GM18519 (cell line): ENCODE data around the gene ELSPBP1.
"Not testable (repeated sequence)": the region's sequence is repeated elsewhere in the genome, so short reads cannot be mapped to it uniquely, and the experiment has no call there.

Source experiments
- ATAC-seq: cut with Tn5 transposase; IDR thresholded peaks from one replicate; pipeline ENCODE4 v1.9.1; 2021; ENCODE audit warnings: mild to moderate bottlenecking, moderate library complexity; ENCODE audit not compliant: unreplicated experiment, low FRiP score

Gene ELSPBP1

DNA sequence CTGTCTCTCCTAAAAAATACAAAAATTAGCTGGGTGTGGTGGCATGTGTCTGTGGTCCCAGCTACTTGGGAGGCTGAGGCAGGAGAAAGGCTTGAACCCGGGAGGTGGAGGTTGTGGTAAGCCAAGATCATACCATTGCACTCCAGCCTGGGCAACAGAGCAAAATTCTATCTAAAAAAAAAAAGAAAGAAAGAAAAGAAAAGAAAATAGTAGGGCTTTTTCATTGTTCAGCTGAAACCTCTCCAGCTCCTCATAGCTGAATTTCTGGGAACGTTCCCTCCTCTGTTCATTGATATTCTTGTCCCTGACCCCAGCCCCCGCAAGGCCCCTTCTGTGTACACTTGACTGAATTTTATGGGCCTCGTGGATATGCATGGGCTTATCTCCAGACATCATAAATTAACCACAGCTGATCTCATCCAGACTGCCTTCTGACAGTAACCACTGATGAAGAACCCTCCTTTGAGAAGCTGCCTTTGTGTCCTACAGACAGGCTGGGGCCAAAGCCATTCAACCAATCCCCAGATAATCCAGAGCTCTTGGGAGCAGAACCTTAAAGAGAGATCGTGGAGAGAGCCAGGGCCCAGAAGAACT is at the start of gene ELSPBP1:
Gene ELSPBP1, plus strand, starts transcription at position 424 of the 594 bp plus-strand sequence. CDS start 14,036 bp downstream, outside the sequence.
- no peak for ATAC-seq

DNA sequence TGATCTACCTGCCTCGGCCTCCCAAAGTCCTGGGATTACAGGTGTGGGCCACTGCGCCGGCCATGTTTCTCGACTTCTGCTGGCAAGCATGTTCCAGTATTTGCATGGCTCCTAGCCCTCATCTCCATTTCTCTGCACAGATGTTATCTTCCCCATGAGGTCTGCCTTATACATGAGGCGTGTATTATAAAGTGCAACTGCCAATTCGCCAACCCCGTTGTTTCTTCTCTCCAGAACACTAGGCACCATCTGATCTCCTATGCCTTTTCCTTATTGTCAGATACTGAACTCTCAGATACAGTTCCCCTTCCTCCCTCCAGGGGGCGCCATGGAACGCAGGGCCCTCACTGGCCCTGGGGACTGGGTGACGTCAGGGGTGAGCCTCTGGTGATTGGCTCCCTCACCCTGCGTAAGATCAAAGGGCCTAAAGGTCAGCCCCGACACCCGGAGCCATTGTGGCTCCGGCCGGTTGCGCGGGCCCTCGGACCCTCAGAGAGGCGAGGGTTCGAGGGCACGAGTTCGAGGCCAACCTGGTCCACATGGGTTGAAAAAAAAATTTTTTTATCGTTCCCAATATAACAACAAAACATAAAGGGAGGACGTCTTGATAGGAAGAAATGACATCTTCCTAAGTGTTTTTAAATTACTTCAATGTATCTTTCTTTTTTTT is 44.4 kb upstream of the ELSPBP1 start:
- not testable (repeated sequence) for ATAC-seq

DNA sequence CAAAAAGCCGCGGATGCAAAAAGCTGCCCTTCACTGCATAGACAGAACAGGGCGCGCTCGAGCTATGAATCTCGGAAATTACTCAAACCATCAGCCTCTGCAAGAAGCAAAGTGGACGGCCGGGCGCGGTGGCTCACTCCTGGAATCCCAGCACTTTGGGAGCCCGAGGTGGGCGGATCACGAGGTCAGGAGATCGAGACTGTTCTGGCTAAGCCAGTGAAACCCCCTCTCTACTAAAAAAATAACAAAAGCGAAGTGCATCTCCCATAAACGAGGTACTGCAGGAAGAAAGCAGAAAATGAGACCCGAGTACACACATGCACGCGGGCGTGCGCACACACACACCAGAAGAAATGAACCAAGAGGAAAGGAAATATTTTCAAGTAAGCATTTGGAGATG is 42.3 kb upstream of the ELSPBP1 start:
- not testable (repeated sequence) for ATAC-seq

DNA sequence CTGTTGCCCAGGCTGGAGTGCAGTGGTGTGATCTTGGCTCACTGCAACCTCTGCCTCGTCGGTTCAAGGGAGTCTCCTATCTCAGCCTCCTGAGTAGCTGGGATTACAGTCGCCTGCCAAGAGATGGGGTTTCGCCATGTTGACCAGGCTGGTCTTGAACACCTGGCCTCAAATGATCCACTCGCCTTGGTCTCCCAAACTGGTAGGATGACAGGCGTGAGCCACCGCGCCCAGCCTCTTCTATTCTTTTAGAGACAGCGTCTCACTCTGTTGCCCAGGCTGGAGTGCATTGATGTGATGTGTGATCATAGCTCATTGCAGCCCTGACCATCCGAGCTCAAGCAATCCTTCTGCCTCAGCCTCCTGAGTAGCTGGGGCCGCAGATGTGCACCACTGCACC is 38.5 kb upstream of the ELSPBP1 start:
- not testable (repeated sequence) for ATAC-seq

DNA sequence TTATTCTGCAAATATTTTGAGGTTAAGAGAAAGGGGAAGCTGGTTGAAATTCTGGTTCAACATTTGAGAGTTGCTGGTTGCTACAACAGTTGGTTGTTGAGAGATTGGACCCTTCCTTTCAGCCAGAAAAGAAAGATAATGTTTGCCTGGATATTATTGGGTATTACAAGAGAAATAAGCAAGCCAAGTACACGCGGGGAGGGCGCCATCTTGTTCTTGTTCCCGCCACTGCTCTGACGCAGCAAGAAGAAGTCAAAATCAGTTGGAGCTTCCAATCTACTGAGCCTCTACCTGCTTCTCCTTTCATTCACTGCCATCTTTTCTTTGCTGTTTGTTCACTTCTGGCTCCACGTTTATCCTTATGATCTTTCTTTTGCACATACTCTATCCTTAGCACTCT is 20.9 kb upstream of the ELSPBP1 start:
- no peak for ATAC-seq

DNA sequence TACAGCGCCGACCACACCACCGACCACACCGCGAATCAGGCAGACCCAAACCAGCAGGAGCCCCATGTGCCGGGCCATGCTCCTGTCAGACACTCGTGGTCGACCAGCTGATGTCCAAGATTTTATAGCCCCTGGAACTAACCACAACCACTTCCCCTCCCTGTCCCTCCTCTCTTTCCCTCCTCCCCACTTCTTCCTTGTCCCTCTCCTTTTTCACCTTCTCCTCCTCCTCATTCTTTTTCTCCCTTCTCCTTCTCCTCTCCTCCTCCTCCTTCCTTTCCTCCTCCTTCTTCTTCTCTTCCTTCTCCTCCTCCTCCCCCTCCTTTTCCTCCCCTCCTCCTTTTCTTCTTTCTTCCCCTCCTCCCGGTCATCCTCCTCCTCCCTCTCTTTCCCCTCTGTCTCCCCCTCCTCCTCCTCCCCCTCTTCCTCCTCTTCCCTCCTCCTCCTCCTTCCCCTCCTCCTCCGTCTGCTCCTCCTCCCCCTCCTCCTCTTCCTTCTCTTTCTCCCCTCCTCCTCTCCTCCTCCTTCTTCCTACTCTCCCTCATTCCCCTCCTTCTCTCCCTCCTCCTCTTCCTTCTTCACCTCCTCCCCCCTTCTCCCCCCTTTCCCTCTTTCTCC is 3.1 kb upstream of the ELSPBP1 start:
- no peak for ATAC-seq

DNA sequence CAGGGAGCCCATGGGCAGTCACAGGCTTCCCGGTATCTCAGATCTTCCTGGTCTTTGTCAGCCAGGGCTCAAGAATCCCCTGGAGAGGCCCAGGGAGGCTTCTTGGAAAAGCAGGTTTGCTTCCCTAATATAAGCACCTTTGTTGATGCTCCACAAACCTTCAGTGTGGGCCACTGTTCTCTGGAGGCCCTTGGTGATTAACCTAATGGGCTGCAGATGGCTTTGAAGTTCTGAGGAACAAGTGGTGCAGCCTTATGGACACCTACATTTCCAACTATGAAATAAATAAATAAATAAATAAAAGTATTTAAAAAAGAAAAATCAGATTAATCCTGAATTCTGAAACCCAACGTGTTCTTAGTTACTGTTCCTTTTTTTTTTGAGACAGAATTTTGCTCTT is 2.4 kb upstream of the ELSPBP1 start, which contains the start of gene BSPH1:
Gene BSPH1, minus strand, starts transcription at position 101 of the 400 bp plus-strand sequence. Its CDS starts 89 bp downstream, at position 12.
- ATAC-seq, result no peak

DNA sequence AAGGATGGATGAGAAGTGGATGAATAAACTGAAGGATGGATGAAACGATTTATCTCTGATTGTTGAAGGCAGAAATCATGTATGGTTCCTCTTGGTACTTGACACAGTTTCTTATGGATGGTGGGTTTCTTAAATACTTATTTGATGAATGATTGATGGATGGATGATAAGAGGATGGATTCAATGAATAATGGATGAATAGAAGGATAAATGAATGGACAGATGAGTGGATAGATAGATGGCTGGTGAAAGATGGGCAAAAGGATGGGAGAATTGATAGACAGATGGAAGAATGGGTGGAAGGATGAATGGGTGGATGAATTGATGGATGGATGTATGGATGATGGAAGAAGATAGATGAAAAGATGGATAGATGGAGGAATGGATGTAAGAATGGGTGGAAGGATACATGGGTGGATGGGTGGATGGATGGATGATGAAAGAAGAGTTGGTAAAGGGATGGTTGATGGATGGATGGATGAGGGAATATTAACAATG is 1.8 kb downstream of the ELSPBP1 start:
- ATAC-seq, result no peak

DNA sequence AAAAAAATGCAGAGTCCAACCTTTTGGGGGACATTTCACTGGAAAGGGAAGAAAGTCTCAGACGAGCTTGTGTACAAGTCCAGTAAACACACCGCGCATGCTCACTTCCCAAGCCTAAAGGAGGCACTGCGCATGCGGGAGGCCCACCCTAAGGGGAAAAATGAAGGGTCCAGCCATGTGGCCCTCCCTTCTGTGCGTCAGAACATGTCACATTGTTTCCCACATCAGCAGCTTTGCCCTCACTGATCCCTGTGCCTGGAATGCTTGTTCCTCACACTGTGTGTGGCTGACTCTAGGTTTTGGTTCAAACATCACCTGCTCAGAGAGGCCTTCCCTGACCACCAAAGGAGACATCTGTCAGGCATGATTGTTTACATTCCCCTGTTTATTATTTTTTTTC is 4.4 kb downstream of the ELSPBP1 start:
- no peak for ATAC-seq

DNA sequence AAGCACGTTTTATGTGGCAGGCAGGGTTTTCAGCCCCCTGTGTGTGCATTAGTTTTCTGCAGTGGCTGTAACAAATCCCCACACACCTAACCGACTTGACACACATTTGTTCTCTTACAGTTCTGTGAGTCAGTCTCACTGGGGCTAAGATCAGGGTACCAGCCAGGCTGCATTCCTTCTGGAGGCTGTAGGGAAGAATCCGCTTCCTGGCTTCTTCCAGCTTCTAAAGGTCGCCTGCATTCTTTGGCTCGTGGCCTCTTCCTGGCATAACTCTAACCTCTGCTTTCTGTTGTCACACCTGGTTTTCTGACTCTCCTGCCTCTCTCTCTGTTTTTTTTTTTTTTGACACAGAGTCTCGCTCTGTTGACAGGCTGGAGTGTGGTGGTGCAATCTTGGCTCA is 6.4 kb downstream of the ELSPBP1 start:
- no peak for ATAC-seq

DNA sequence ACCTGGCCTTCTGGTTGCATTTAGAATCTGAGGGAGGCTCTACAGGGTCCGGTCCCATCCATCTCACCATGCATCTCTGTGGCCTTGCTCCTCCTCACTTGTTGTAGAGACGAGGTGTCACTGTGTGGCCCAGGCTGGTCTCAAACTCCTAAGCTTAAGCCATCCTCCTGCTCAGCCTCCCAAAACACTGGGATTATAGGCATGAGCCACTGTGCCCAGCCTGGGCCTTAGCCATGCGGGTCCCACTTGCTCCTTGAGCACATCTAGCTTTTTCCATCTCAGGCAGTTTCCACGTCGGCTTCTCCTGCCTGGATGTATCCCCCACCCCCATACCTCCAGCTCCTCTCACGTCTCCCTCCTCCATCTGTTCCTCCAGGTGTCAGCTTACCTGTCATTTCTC is 9.8 kb downstream of the ELSPBP1 start:
- no peak for ATAC-seq

DNA sequence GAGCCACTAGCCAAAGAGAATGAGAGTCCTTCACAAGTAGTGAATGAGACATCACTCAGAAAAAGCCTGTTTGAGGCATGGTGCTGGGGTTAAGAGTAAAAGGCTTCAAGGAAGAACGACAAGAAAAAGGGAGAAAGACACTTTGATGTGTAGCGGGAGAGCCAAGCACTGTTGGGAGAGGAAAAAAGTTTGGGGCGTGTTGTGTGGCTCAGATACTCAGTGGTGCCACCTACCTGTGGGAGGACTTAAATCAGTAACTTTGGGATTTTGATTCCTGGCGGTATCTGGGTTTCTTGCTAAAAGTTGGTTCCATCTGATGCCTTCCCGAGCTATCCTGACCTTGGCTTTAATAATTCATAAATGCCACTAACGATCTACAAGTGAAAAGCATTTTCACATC is 12.3 kb downstream of the ELSPBP1 start:
- ATAC-seq, result no peak

DNA sequence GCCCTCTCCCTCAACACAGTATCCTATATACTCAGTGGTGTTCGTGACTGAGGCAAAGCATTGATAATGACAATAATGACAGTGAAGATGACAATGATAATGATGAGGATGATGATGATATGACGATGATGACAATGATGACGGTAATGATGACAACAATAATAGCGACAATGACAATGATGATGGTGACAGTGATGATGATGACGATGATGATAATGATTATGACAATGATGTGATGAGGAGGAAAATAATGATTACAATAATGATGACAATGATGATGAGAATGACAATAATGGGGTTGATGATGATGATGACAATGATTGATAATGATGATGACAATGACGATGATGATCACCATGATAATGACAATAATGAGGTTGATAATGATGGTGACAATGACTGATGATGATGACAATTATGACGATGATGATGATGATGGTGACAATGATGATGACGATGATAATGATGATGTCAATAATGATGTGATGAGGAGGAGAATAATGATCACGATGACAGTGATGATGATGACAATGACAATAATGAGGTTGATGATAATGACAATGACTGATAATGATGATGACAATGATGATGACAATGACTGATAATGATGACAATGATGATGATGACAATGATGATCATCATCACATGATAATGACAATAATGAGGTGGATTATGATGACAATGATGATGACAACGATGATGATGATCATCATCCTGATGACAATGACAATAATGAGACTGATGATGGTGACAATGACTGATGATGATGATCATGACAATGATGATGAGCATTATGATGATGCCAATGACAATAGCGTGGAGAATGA is 16.7 kb downstream of the ELSPBP1 start:
- ATAC-seq, result no peak

DNA sequence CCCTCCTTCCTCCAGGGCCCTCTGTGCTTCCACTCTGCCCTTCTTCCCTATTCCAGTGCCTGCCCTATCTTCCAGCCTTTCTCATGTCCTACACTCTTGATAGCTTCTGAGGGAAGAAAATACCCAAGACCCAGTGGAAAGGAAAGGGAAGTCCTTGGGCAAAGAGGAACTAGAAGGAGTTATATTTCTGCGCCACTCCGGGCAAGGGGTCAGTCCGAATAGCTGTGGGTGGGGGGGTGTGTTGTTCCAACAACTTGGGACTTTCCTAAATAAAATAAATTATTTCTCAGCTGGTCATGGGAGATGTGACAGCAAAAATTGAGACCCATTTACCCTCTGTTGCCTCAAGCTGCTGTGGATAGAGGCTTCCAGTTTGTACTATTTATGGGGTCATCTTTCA is 26.3 kb downstream of the ELSPBP1 start:
- no peak for ATAC-seq

DNA sequence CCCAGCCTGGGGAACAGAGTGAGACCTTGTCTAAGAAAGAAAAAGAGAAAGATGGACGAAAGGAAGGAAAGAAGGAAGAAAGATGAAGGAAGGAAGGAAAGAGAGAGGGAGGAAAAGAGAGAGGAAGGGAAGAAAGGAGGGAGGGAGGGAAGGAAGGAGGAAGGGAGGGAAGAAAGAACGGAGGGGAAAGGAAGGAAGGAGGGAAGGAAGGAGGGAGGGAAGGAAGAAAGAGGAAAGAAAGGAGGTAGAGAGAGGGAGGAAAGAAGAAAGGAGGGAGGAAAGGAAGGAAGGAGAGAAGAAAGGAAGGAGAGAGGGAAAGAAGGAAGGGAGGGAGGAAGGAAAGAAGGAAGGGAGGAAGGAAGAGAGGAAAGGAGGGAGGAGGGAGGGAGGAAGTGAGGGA is 28.6 kb downstream of the ELSPBP1 start:
- ATAC-seq, result no peak

DNA sequence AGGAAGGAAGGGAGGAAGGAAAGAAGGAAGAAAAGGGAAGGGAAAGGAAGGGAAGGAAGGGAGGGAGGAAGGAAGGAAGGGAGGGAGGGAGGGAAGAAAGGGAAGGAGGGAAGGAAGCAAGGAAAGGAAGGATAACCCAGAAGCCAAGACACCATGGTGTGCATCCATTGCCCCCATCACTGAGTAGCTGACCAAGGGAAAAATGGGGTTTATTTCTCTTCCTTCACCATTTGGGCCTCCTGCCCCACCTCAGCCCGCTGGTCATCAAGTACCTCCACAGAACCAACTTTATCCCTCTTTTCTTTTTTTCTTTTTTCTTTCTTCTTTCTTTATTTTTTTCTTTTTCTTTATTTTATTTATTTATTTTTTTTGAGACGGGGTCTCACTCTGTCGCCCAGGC is 29.1 kb downstream of the ELSPBP1 start:
- no peak for ATAC-seq

DNA sequence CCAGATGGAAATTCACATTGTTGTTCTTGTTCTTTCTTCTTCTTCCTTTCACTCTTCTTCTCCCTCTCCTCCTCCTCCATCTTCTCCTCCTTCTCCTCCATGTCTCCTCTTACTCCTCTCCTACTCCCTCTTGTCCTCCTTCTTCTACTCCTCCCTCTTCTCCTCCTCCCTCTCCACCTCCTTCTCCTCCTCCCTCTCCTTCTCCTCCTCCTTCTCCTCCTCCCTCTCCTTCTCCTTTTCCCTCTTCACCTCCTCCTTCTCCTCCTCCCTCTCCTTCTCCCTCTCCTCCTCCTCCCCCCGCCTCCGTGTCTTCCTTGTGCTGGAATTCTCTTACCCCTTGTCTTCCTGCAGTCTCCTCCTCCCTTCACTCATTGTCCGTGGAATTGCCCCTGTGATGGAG is 31.0 kb downstream of the ELSPBP1 start:
- ATAC-seq, result no peak

DNA sequence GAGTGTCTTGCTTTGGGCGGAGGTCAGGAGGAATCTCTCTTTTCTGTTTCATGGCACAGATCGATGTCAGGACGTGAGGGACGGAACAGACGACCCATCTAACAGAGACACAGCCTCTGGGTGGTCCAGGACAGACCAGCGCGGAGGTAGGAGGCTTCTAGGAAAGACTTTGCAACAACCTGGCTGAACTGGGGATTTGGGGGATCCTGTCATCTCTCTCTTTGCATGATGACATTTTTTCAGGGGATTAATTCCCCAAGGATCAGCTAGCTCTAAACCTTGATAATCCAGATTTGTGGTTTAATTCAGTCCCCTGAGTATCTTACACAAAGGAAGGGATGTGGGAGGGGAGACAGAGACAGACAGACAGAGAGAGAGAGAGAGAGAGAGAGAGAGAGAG is 35.0 kb downstream of the ELSPBP1 start:
- ATAC-seq, result no peak

DNA sequence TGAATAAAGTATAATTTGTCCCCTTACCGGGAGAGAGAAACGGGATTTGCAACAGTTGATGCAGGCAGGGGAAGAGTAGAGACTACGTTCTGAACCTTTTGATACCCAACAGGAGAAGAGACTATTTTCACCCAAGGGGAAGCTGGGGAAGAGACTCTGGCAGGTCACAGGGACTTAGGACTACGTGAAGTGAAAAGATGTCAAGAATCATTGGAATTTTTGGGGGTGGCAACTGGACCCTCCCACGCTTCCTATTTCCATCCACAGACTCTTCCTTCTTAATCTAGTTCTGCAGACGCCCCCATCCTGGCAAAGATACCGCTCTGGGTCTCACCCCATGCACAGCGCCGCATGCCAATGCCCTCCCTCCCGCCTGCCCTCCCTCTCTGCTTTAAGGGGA is 35.6 kb downstream of the ELSPBP1 start:
- no peak for ATAC-seq

DNA sequence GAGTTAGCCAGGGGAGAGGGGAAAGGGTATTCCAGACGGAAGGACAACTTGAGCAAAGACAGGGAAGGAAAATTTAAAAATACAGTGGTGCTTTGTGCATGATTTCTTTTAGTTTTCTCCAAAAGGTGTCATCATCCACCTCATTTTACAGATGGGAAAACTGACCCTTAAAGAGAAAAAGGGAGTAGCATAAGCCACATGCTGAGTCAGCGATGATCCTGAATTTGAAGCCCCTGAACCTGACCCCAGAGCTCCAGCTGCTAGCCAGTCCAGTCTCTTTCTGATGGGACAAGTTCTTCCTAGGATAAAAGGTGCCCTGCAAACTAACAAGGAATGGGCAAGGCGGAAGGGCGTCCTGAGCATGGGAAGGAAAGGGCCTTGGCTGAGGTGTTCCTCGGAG is 39.2 kb downstream of the ELSPBP1 start:
- no peak for ATAC-seq

DNA sequence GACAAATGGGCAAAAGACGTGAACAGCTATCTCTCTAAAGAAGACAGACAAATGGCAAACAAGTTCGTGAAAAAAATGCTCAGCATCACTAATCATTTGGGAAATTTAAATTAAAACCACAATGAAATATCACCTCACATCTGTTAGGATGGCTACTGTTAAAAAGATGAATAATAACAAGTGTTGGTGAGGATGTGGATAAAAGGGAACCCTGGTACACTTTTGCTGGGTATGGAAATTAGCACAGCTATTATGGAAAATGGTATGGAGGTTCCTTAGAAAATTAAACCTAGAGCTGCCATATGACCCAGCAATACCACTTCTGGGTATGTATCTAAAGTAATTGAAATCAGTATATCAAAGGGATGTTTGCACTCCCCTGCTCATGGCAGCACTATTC is 42.3 kb downstream of the ELSPBP1 start:
- ATAC-seq, result no peak
